Activated naive CD8-positive, alpha-beta T cell treated with anti-CD3 and anti-CD28 coated beads, Interleukin-2, amount 10 ng/mL, durations not matched to agents 7 days and 5 days (primary cell): ENCODE results near the gene SPESP1. TPM values are rescaled to one million over a fixed set of nuclear protein-coding genes. Genes with fewer than 3 reads are reported as not detected.

Source experiments
- ATAC-seq: fragments of 150-1000 bp; cut with Tn5 transposase; one replicate; pipeline ENCODE4 v1.10.0; 2021; ENCODE audit warnings: low read depth, moderate library complexity
- POLR2A ChIA-PET: fragments of 350-600 bp; sonication (Branson Sonifier 250); formaldehyde crosslinking; loops from one replicate; lab custom pipeline; 2021; ENCODE audit warnings: antibody characterized with exemption; lab: Charles Lee
- DNase-seq: peaks from one replicate; pipeline ENCODE4 v3.0.0; 2021
- H3K27ac Mint-ChIP-seq: one replicate; pipeline ENCODE4 v1.8.0; 2022; ENCODE audit warnings: mild to moderate bottlenecking, mixed read lengths
- H3K27me3 Mint-ChIP-seq: one replicate; pipeline ENCODE4 v1.8.0; 2022; ENCODE audit warnings: mild to moderate bottlenecking, moderate library complexity, mixed read lengths
- H3K36me3 Mint-ChIP-seq: one replicate; pipeline ENCODE4 v1.8.0; 2021; ENCODE audit warnings: mild to moderate bottlenecking, mixed read lengths
- H3K4me1 Mint-ChIP-seq: one replicate; pipeline ENCODE4 v1.8.0; 2021; ENCODE audit warnings: mixed read lengths
- H3K4me3 Mint-ChIP-seq: one replicate; pipeline ENCODE4 v1.8.0; 2022; ENCODE audit warnings: mild to moderate bottlenecking, moderate library complexity, mixed read lengths
- H3K9me3 Mint-ChIP-seq: one replicate; pipeline ENCODE4 v1.8.0; 2021; ENCODE audit warnings: mixed read lengths
- total RNA-seq, 2 experiments: library from RNA; stranded (reverse); gene quantifications; one replicate each; pipeline ENCODE4 v1.2.3, GENCODE V29; 2021

Gene SPESP1
- total RNA-seq, 2 experiments from 2014 or later = 0.50 to 0.57 TPM

- ATAC-seq = no peak
- no peak overlapping the region for H3K4me3 Mint-ChIP-seq
- no peaks in the 10 kb centered on the region for H3K4me1 Mint-ChIP-seq
- no peaks in the 10 kb centered on the region for H3K9me3 Mint-ChIP-seq
- H3K36me3 Mint-ChIP-seq = no peaks in the 10 kb centered on the region
- peaks cover 10% of the 10 kb centered on the region for H3K27me3 Mint-ChIP-seq
- no peak for DNase-seq
- no peak overlapping the region for H3K27ac Mint-ChIP-seq
- POLR2A ChIA-PET = no interaction called here
Observed at GRCh38 chr15:68990231-68990991, 60.1 kb downstream of the SPESP1 start.

GRCh38 chr15:68990992-68991500, 60.7 kb downstream of the SPESP1 start:
- POLR2A ChIA-PET = no interaction called here
- no peak overlapping the region for H3K27ac Mint-ChIP-seq

DNA sequence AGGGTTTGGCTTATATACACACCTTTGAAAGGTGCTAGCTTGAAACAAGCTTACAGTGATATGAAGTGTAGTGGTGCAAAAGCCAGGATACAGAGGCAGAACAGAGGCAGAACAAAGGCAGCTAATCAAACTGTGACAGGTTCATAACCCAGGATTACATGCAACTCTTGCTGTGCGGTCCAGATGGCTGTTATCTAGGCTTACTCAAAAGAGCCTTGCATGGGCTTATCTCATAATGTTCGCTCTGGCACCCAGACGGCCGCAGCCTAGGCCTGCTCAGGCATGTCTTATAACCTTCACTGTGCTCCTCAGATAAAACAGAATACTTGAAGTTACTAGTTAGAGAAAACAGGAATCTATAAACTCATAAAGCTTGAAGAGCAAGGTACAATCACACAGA, 61.4 kb downstream of the SPESP1 start:
- no peaks in the 10 kb centered on the region for H3K36me3 Mint-ChIP-seq
- peaks cover 12% of the 10 kb centered on the region for H3K27me3 Mint-ChIP-seq
- POLR2A ChIA-PET = no interaction called here
- no peak overlapping the region for H3K4me3 Mint-ChIP-seq
- H3K9me3 Mint-ChIP-seq = no peaks in the 10 kb centered on the region
- H3K27ac Mint-ChIP-seq = no peak overlapping the region
- DNase-seq = no peak
- ATAC-seq = no peak
- no peaks in the 10 kb centered on the region for H3K4me1 Mint-ChIP-seq

More at GRCh38 chr15:68990992-68991500, 60.7 kb downstream of the SPESP1 start:
- H3K4me1 Mint-ChIP-seq = no peaks in the 10 kb centered on the region
- no peak overlapping the region for H3K4me3 Mint-ChIP-seq
- ATAC-seq = no peak
- no peaks in the 10 kb centered on the region for H3K36me3 Mint-ChIP-seq
- H3K27me3 Mint-ChIP-seq = peaks cover 10% of the 10 kb centered on the region
- no peak for DNase-seq
- H3K9me3 Mint-ChIP-seq = no peaks in the 10 kb centered on the region

GRCh38 chr15:68992696-68993095, 62.4 kb downstream of the SPESP1 start:
- Mint-ChIP-seq H3K4me3 (no peak overlapping the region), H3K36me3 (no peaks in the 10 kb centered on the region), H3K27me3 (peaks cover 8% of the 10 kb centered on the region), H3K4me1 (no peaks in the 10 kb centered on the region), H3K9me3 (no peaks in the 10 kb centered on the region), H3K27ac (no peak overlapping the region)
- no peak for DNase-seq
- no peak for ATAC-seq
- POLR2A ChIA-PET = no interaction called here

- H3K4me3 Mint-ChIP-seq = no peak overlapping the region
- H3K9me3 Mint-ChIP-seq = no peaks in the 10 kb centered on the region
- DNase-seq (no peak), ATAC-seq (no peak)
- POLR2A ChIA-PET = no interaction called here
- peaks cover 5% of the 10 kb centered on the region for H3K27me3 Mint-ChIP-seq
- no peaks in the 10 kb centered on the region for H3K4me1 Mint-ChIP-seq
- H3K36me3 Mint-ChIP-seq = no peaks in the 10 kb centered on the region
- no peak overlapping the region for H3K27ac Mint-ChIP-seq
Observed at GRCh38 chr15:68993276-68993675, 63.0 kb downstream of the SPESP1 start.

DNA sequence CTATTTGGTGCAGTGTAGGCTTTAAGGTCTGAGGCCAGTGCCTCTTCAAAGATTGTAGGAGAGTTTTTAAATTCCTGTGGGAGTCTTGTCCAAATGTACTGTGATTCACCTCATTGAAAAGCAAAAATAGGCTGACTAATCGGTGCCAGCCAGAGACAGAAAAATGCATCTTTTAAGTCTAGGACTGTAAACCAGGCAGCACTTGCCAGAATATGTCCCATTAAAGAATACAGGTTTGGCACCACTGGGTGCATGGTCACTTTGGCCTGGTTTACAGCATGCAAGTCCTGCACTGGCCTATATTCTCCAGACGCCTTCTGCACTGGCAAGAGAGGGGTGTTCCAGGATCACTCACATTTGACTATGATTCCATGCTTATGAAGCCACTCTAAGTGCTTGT, 63.8 kb downstream of the SPESP1 start:
- no peaks in the 10 kb centered on the region for H3K9me3 Mint-ChIP-seq
- ATAC-seq (no peak), DNase-seq (no peak)
- no peaks in the 10 kb centered on the region for H3K36me3 Mint-ChIP-seq
- no peak overlapping the region for H3K4me3 Mint-ChIP-seq
- peaks cover 2% of the 10 kb centered on the region for H3K27me3 Mint-ChIP-seq
- no peak overlapping the region for H3K27ac Mint-ChIP-seq
- POLR2A ChIA-PET = no interaction called here
- no peaks in the 10 kb centered on the region for H3K4me1 Mint-ChIP-seq

DNA sequence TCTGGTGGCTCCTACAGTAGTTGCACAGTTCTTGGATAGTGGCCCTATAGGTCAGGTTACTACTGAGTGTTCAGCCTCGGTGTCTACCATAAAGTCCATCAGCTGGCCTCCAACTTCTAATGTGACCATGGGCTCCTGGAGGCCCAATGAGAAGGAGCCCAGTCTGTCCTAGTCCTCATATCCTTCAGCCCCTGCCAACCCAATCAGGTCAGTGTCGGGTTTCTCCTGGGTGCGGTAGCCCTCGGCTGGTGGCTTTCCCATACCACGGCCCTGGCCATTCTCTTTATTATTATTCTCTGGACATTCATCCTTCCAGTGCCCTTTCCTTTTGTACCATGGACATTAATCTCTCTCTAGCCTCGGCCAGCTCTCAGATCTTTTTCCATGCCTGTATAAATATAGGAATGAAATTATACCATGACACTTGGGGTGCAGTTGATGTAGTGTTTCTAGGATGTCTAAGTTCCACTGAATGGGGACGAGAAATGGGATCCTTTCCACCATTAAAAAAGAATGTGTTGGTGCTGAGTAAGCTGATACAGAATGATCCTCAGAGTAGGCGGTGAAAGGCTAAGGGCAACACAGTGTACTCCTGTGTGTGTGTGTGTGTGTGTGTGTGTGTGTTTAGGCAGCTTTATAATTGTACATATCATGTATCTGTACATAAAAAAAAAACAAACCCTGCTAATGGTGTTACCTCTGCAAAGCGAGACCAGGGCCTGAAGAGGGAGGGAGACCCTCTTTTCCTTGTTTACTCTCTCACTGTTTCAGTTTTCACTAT, 64.8 kb downstream of the SPESP1 start:
- Mint-ChIP-seq H3K36me3 (no peaks in the 10 kb centered on the region), H3K9me3 (no peaks in the 10 kb centered on the region), H3K27ac (no peak overlapping the region), H3K27me3 (peaks cover 2% of the 10 kb centered on the region), H3K4me1 (no peaks in the 10 kb centered on the region), H3K4me3 (no peak overlapping the region)
- DNase-seq (no peak), ATAC-seq (no peak)
- POLR2A ChIA-PET = no interaction called here

Other genes starting within 250 kb of the SPESP1 start
- gene ANP32A, start 109.6 kb upstream of the SPESP1 start, total RNA-seq = 100 to 1,000 TPM; 174 to 177 TPM
- gene NOX5, start 84.2 kb downstream of the SPESP1 start, total RNA-seq = under 1 TPM in 1 of 2 experiments, not detected in 1; 0.06 TPM
- gene GLCE, start 230.1 kb downstream of the SPESP1 start, total RNA-seq = 1 to 10 TPM; 4.1 to 4.7 TPM